Omental fat pad (tissue), 4 donors: Measurements from ENCODE around the gene PPCDC. TPM values are rescaled to one million over a fixed set of nuclear protein-coding genes. Genes with fewer than 3 reads are reported as not detected.

Experiments used
- ATAC-seq: fragments of 150-250 bp; one replicate; pipeline ENCODE4 v1.9.1; 2016; ENCODE audit warnings: mild to moderate bottlenecking, moderate library complexity; ENCODE audit not compliant: low FRiP score
- DNase-seq: peaks from one replicate; pipeline ENCODE4 v3.0.0-alpha.2; 2019; ENCODE audit warnings: low spot score
- total RNA-seq, 4 donors: library from RNA; depleted of rRNA; stranded (reverse); fragments of >200 nt; gene quantifications; one replicate each; pipeline ENCODE4 v1.1.0, GENCODE V29; 2016
- TF ChIP-seq, protein P1 (sequence below), 3 donors: fragments of 450-650 bp; IDR thresholded peaks; one replicate each; pipeline ENCODE4 v1.5.1; 2016 to 2017; ENCODE audit warnings: antibody characterized with exemption in 3 of 3, mild to moderate bottlenecking in 3 of 3, moderate library complexity in 2 of 3

Gene PPCDC
- total RNA-seq, 4 donors from 2014 or later, result 9.7 to 21.5 (median 13.6) TPM

DNA sequence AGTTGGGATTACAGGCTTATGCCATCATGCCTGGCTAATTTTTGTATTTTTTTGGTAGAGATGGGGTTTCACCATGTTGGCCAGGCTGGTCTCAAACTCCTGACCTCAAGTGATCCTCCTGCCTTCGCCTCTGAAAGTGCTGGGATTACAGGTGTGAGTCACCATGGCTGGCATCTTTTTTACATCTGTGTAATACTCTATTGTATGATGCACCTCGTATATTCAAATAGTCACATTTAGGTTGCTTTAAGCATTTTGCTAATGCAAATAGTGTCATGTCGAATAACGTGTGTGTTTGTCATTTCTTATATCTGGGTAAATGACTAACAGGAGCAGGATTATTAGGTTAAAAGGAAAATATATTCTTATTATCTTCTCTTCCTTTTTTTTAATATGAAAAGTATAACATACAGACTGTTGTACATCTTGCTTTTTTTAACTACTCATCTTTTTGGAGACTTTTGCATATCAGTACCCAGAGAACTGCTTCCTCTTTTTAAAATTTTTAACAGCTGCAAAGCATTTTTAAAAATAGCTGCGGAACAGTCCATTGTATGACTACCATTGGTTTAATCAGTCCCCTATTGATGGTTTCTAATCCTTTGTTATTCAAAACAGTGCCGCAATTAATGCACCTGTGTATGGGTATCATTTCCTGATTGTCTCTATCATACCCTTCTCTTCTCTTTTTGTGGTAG lies 14.6 kb upstream of the PPCDC start:
- TF ChIP-seq, protein P1, sequence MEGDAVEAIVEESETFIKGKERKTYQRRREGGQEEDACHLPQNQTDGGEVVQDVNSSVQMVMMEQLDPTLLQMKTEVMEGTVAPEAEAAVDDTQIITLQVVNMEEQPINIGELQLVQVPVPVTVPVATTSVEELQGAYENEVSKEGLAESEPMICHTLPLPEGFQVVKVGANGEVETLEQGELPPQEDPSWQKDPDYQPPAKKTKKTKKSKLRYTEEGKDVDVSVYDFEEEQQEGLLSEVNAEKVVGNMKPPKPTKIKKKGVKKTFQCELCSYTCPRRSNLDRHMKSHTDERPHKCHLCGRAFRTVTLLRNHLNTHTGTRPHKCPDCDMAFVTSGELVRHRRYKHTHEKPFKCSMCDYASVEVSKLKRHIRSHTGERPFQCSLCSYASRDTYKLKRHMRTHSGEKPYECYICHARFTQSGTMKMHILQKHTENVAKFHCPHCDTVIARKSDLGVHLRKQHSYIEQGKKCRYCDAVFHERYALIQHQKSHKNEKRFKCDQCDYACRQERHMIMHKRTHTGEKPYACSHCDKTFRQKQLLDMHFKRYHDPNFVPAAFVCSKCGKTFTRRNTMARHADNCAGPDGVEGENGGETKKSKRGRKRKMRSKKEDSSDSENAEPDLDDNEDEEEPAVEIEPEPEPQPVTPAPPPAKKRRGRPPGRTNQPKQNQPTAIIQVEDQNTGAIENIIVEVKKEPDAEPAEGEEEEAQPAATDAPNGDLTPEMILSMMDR (IDR thresholded peaks at IDR 0.05), result no peak
- DNase-seq (no peak), ATAC-seq (no peak)

DNA sequence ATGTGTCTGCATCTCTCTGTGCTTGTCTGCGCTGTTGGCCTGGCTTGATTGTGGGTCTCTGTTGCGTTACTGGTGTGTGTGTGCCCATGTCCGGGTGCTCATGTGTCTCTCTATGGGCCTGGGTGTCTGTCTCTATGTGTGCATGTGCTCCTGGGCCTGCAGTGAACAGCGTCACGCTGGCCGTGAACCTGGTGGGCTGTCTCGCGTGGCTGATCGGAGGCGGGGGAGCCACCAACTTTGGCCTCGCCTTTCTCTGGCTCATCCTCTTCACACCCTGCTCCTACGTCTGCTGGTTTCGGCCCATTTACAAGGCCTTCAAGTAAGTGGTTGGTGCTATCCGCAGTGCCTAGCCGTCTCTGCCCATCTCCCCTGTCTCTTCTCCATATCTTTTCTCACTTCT lies 7.0 kb upstream of the PPCDC start:
- TF ChIP-seq, protein P1 (IDR thresholded peaks at IDR 0.05), result no peak
- DNase-seq (no peak), ATAC-seq (no peak)

DNA sequence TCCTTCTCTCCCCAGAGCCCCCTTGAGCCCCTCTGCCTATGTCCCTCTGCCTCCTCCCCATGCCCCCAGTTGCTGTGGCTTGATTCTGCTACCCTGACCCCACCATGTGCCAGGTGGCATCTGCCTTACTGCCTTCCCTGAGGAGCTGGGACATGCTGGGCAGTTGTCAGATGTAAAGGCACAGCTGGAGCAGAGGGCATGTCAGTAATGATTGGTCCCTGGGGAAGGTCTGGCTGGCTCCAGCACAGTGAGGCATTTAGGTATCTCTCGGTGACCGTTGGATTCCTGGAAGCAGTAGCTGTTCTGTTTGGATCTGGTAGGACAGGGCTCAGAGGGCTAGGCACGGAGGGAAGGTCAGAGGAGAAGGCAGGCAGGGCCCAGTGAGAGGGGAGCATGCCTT lies 3.5 kb upstream of the PPCDC start:
- TF ChIP-seq, protein P1 (IDR thresholded peaks at IDR 0.05), result no peak
- ATAC-seq, result no peak
- no peak for DNase-seq

DNA sequence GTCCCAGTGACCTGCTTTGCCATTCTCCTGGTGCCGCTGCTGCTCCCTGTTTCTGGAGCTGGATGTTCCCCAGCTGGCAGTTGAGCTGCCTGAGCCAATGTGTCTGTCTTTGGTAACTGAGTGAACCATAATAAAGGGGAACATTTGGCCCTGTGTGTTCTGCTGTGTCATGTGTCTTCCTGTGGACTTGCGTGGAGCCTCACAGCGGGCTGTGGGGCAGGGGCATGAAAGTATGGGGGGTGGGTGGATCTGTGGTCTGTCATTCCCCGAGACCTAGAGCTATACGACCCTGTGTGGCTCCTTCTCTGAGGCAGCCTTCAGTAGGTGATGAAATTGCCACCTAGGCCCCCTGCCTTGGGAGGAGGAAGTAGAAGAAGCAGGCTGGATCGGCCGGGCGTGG lies 2.0 kb upstream of the PPCDC start:
- TF ChIP-seq, protein P1 (IDR thresholded peaks at IDR 0.05), result no peak
- no peak for ATAC-seq
- no peak for DNase-seq

DNA sequence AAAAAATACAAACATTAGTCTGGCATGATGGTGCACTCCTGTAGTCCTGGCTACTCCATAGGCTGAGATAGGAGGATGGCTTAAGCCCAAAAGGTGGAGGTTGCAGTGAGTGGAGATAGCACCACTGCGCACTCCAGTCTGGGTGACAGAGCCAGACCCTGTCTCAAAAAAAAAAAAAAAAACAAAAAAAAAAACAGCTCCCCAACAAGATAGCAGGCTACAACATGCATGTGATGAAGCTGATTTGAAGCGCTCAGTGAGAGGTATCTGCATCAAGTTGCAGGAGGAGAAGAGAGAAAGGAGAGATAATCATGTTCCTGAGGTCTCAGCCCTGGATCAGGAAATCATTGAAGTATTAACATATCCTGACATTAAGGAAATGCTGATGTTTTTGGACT lies 608 bp upstream of the PPCDC start:
- TF ChIP-seq, protein P1 (IDR thresholded peaks at IDR 0.05), result no peak
- DNase-seq (no peak), ATAC-seq (no peak)

DNA sequence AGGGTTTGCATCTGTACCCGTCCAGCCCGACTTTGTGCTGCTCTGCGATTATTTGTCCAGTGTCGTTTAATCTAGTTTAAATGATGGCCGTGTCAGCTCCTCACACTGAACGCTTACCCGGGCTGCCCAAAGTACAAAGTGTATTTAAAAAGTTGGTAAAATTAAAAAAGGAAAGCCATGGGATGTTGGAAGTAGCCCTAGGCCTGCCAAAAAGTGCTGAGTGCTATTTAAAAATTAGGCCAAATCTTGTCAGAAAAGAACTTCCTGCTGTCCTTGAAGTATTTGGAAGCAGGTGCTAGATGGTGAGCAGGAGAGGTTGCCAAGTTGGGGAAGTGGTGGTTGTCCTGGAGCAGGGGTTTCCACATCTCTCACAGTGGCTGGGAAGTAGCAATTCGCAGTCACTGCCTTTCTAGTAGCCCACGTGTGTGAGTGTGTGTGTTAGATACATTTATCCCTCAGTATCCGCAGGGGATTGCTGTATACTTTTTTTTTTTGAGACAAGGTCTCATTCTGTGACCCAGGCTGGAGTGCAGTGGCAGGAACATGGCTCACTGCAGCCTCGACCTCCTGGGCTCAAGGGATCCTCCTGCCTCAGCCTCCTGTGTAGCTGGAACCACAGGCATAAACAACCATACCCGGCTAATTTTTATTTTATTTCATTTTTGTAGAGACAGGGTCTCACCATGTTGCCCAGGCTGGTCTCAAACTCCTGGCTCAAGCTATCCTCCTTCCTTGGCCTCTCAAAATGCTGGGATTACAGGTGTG lies 664 bp downstream of the PPCDC start:
- DNase-seq (no peak), ATAC-seq (peak; percentile 39)
- TF ChIP-seq, protein P1 (IDR thresholded peaks at IDR 0.05), result no peak

DNA sequence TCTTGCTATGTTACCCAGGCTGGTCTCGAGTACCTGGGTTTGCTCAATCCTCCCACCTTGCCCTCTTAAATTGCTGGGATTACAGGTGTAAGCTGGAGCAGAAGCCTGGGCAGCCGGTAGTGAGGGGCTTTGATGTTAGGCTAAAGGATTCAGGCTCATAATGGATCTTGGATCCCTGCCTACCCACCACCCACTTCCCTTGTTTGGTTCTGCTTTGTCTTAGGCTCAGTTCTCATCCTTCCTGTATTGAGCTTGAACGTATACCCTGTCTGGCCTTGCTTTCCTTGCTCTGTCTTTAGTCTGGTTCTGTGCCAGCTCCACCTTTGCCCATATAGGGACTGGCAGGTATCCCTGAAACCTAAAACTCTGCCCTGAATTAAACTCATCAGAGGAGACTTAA lies 1.7 kb downstream of the PPCDC start:
- TF ChIP-seq, protein P1 (IDR thresholded peaks at IDR 0.05), result no peak
- DNase-seq (no peak), ATAC-seq (no peak)
